ENCODE data around the gene TMA7B. TPM values are rescaled to one million over a fixed set of nuclear protein-coding genes. Genes with fewer than 3 reads are reported as not detected.

The TMA7B gene
- total RNA-seq, 2 experiments from 2014 or later: 5.7 to 6.5 TPM

- ATAC-seq (ENCODE audit: poor library complexity) (no peak), DNase-seq (no peak)
- Mint-ChIP-seq H3K4me3 (no peak overlapping the region), H3K36me3 (ENCODE audit: low read depth) (no peaks in the 10 kb centered on the region), H3K27me3 (peaks cover 14% of the 10 kb centered on the region), H3K4me1 (ENCODE audit: low read depth) (peaks cover 6% of the 10 kb centered on the region), H3K9me3 (no peaks in the 10 kb centered on the region), H3K27ac (no peak overlapping the region)
- H3K4me1 ChIP-seq (ENCODE audit: insufficient read depth, low read length): no peaks in the 10 kb centered on the region
- no peak for TF ChIP-seq CTCF (IDR thresholded peaks at IDR 0.05)
- H3K36me3 ChIP-seq (ENCODE audit: insufficient read depth, low read length): no peaks in the 10 kb centered on the region
- peaks cover 2 to 10% of the 10 kb centered on the region in 2 experiments for H3K27me3 ChIP-seq (ENCODE audit: control insufficient read depth in 1 of 2, insufficient read depth in 2 of 2, low read length in 2 of 2)
- H3K9me3 ChIP-seq (ENCODE audit: control insufficient read depth in 1 of 2, insufficient read depth in 1 of 2, low read length in 2 of 2): no peaks in the 10 kb centered on the region
- no peak overlapping the region for H3K27ac ChIP-seq (ENCODE audit: low read depth in 1 of 2, low read length in 2 of 2)
- H3K4me3 ChIP-seq (ENCODE audit: low read length): no peak overlapping the region
- ChIA-PET CTCF (interaction anchor here (0.5 kb wide), 1 partner anchor 14 kb away, joined by 3 read pairs; no protein-coding TSS in a partner anchor), POLR2A (interaction anchor here (1.1 kb wide), 1 partner anchor 16 kb away, joined by 3 read pairs; no protein-coding TSS in a partner anchor)
- intact Hi-C loops (cut with DNase I, micrococcal nuclease): no loop called here
Observed at GRCh38 chr22:40001106-40001505, 40.9 kb downstream of the TMA7B start.

- H3K4me3 Mint-ChIP-seq: no peak overlapping the region
- Histone ChIP-seq H3K27me3 (ENCODE audit: control insufficient read depth in 1 of 2, insufficient read depth in 2 of 2, low read length in 2 of 2) (peaks cover 0 to 6% of the 10 kb centered on the region in 2 experiments), H3K4me1 (ENCODE audit: insufficient read depth, low read length) (no peaks in the 10 kb centered on the region), H3K36me3 (ENCODE audit: insufficient read depth, low read length) (no peaks in the 10 kb centered on the region), H3K9me3 (ENCODE audit: control insufficient read depth in 1 of 2, insufficient read depth in 1 of 2, low read length in 2 of 2) (no peaks in the 10 kb centered on the region), H3K4me3 (ENCODE audit: low read length) (no peak overlapping the region), H3K27ac (ENCODE audit: low read depth in 1 of 2, low read length in 2 of 2) (no peak overlapping the region)
- DNase-seq (no peak), ATAC-seq (ENCODE audit: poor library complexity) (no peak)
- ChIA-PET CTCF (interaction anchor here (1.3 kb wide), 1 partner anchor 40 kb away, joined by 3 read pairs; no protein-coding TSS in a partner anchor), POLR2A (no interaction called here)
- H3K9me3 Mint-ChIP-seq: no peaks in the 10 kb centered on the region
- no peaks in the 10 kb centered on the region for H3K36me3 Mint-ChIP-seq (ENCODE audit: low read depth)
- intact Hi-C loops (cut with DNase I, micrococcal nuclease): no loop called here
- peaks cover 11% of the 10 kb centered on the region for H3K27me3 Mint-ChIP-seq
- TF ChIP-seq CTCF (IDR thresholded peaks at IDR 0.05): no peak
- H3K27ac Mint-ChIP-seq: no peak overlapping the region
- H3K4me1 Mint-ChIP-seq (ENCODE audit: low read depth): no peaks in the 10 kb centered on the region
Observed at GRCh38 chr22:40001800-40002577, 41.8 kb downstream of the TMA7B start.

DNA sequence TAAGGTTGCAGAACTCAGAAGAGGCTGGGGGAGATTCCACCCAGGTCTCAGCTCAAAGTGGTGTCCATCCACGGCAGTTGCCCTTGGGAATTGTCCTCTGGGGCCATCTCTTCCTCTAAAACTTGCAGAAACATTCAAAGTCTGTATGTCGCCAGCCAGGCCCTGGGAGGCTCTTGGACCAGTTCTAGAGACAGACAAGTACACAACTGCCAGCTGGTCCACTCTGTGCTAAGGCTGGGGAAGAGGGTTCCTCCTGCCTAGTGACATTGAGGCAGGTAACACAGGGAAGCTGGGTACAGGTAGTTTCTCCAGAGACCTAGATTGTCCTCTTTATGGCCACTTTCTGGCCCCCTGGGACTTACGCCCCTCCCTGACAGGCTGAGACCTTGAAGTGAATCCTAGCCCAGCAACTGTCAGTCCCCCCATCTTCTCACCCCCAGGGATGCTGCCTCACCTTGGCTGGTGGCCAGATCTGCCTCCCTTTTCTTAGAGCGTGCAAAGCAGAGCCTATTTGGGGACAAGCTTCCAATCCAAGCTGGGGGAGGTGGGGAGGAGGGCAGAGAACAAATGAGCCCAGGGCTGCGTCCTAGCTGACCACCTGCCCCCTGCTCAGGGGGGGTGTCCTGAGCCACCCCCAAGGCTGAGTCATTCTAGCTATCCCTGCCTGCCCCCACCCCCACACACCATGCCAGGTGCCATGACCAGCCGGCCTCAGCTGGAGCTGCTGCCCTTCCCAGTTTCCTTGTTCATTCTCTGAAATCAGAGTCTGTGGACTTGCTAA is 42.9 kb downstream of the TMA7B start:
- ATAC-seq (ENCODE audit: poor library complexity): no peak
- Histone ChIP-seq H3K36me3 (ENCODE audit: insufficient read depth, low read length) (no peaks in the 10 kb centered on the region), H3K27me3 (ENCODE audit: control insufficient read depth in 1 of 2, insufficient read depth in 2 of 2, low read length in 2 of 2) (peaks cover 0 to 2% of the 10 kb centered on the region in 2 experiments), H3K27ac (ENCODE audit: low read depth in 1 of 2, low read length in 2 of 2) (no peak overlapping the region), H3K4me1 (ENCODE audit: insufficient read depth, low read length) (no peaks in the 10 kb centered on the region), H3K4me3 (ENCODE audit: low read length) (no peak overlapping the region), H3K9me3 (ENCODE audit: control insufficient read depth in 1 of 2, insufficient read depth in 1 of 2, low read length in 2 of 2) (no peaks in the 10 kb centered on the region)
- DNase-seq: no peak
- Mint-ChIP-seq H3K27me3 (peaks cover 14% of the 10 kb centered on the region), H3K4me3 (no peak overlapping the region), H3K4me1 (ENCODE audit: low read depth) (no peaks in the 10 kb centered on the region), H3K9me3 (no peaks in the 10 kb centered on the region), H3K27ac (no peak overlapping the region), H3K36me3 (ENCODE audit: low read depth) (no peaks in the 10 kb centered on the region)
- ChIA-PET POLR2A (no interaction called here), CTCF (interaction anchor here (1.3 kb wide), 1 partner anchor 41 kb away, joined by 3 read pairs; no protein-coding TSS in a partner anchor)
- TF ChIP-seq CTCF (IDR thresholded peaks at IDR 0.05): no peak
- intact Hi-C loops (cut with DNase I, micrococcal nuclease): no loop called here

All from CD4-positive, alpha-beta T cell (primary cell).